ENCODE results near the gene ORC3.

Gene ORC3

DNA sequence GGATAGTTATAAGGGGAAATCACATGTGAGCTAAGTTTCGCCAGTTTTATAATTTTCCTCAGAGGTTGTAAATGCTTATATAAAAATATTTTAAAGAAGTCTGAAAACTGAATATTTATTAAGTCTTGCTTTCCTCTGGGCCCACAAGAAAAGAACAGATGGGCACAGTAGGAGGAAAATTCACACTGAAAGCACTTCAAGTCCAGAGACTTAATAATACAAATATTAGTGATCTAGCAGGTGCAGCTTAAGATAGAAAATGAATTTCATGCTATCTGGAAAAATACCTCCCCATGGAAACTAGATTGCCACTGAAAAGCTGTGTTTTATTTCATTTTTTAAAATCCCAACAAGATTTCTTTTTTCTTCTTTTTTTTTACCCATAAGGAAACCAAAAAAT lies 47.2 kb downstream of the ORC3 start:
- Histone ChIP-seq H3K4me1 (no peaks in the 10 kb centered on the region), H3K36me3 (peaks cover 8 to 37% (median 9%) of the 10 kb centered on the region in 3 donors), H3K4me3 (no peak overlapping the region), H3K27me3 (no peaks in the 10 kb centered on the region), H3K9me3 (no peaks in the 10 kb centered on the region), H3K27ac (no peak overlapping the region)
- no peak for DNase-seq
- intact Hi-C loops (cut with DNase I; ENCODE audit: low total_unique reads): no loop called here
- TF ChIP-seq, protein P1, sequence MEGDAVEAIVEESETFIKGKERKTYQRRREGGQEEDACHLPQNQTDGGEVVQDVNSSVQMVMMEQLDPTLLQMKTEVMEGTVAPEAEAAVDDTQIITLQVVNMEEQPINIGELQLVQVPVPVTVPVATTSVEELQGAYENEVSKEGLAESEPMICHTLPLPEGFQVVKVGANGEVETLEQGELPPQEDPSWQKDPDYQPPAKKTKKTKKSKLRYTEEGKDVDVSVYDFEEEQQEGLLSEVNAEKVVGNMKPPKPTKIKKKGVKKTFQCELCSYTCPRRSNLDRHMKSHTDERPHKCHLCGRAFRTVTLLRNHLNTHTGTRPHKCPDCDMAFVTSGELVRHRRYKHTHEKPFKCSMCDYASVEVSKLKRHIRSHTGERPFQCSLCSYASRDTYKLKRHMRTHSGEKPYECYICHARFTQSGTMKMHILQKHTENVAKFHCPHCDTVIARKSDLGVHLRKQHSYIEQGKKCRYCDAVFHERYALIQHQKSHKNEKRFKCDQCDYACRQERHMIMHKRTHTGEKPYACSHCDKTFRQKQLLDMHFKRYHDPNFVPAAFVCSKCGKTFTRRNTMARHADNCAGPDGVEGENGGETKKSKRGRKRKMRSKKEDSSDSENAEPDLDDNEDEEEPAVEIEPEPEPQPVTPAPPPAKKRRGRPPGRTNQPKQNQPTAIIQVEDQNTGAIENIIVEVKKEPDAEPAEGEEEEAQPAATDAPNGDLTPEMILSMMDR (IDR thresholded peaks at IDR 0.05): no peak

DNA sequence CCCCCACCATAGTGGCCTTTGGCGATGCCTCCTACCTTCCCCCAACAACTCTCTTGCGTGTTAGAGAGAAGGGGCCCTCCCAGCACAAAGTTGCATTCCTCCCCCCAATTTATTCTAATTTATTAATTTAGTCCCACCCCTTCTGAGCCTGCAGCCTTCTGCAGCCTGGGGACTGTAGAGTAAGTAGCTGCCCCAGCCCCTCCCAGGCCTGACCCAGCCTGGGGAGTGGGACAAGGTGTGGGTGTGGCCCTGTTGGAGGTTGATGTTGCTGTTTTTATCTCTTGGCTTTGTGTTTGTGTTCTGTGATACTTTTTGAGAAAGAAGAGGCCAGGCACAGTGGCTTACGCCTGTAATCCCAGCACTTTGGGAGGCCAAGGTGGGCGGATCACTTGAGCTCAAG lies 49.4 kb downstream of the ORC3 start:
- no peaks in the 10 kb centered on the region for H3K9me3 ChIP-seq
- TF ChIP-seq, protein P1 (IDR thresholded peaks at IDR 0.05): no peak
- H3K4me1 ChIP-seq: no peaks in the 10 kb centered on the region
- H3K27ac ChIP-seq: no peak overlapping the region
- H3K27me3 ChIP-seq: no peaks in the 10 kb centered on the region
- intact Hi-C loops (cut with DNase I; ENCODE audit: low total_unique reads): no loop called here
- H3K36me3 ChIP-seq: peaks cover 4 to 35% (median 8%) of the 10 kb centered on the region in 3 donors
- no peak overlapping the region for H3K4me3 ChIP-seq
- DNase-seq: no peak

GRCh38 chr6:87641065-87641692 lies 51.2 kb downstream of the ORC3 start:
- no peak for DNase-seq
- intact Hi-C loops (cut with DNase I; ENCODE audit: low total_unique reads): no loop called here
- H3K9me3 ChIP-seq: no peaks in the 10 kb centered on the region
- no peaks in the 10 kb centered on the region for H3K4me1 ChIP-seq
- no peak overlapping the region for H3K27ac ChIP-seq
- TF ChIP-seq, protein P1 (IDR thresholded peaks at IDR 0.05): no peak
- peaks cover 4 to 31% (median 8%) of the 10 kb centered on the region in 3 donors for H3K36me3 ChIP-seq
- H3K4me3 ChIP-seq: no peak overlapping the region
- H3K27me3 ChIP-seq: no peaks in the 10 kb centered on the region

- intact Hi-C loops (cut with DNase I; ENCODE audit: low total_unique reads): no loop called here
Measured at GRCh38 chr6:87645080-87645479, 55.1 kb downstream of the ORC3 start.

GRCh38 chr6:87653074-87653962 lies 63.4 kb downstream of the ORC3 start:
- TF ChIP-seq, protein P1 (IDR thresholded peaks at IDR 0.05): no peak
- H3K27ac ChIP-seq: no peak overlapping the region
- no peaks in the 10 kb centered on the region for H3K27me3 ChIP-seq
- no peaks in the 10 kb centered on the region for H3K9me3 ChIP-seq
- no peak for DNase-seq
- peaks cover 0 to 16% (median 12%) of the 10 kb centered on the region in 3 donors for H3K36me3 ChIP-seq
- H3K4me3 ChIP-seq: no peak overlapping the region
- intact Hi-C loops (cut with DNase I; ENCODE audit: low total_unique reads): no loop called here
- H3K4me1 ChIP-seq: peaks cover 0 to 5% (median 0%) of the 10 kb centered on the region in 4 donors

More at GRCh38 chr6:87645080-87645479, 55.1 kb downstream of the ORC3 start:
- Histone ChIP-seq H3K27me3 (no peaks in the 10 kb centered on the region), H3K4me3 (no peak overlapping the region), H3K9me3 (no peaks in the 10 kb centered on the region), H3K27ac (no peak overlapping the region), H3K4me1 (no peaks in the 10 kb centered on the region), H3K36me3 (peaks cover 0 to 18% (median 0%) of the 10 kb centered on the region in 3 donors)
- TF ChIP-seq, protein P1 (IDR thresholded peaks at IDR 0.05): no peak
- DNase-seq: no peak
